ENCODE measurements around the gene BANK1. TPM values are rescaled to one million over a fixed set of nuclear protein-coding genes. Genes with fewer than 3 reads are reported as not detected.

The BANK1 gene
- polyA plus RNA-seq, 1 experiment: 0.40 TPM

GRCh38 chr4:101967697-101968346, 177.3 kb downstream of the BANK1 start:
- H3K36me3 ChIP-seq (ENCODE audit: control insufficient read depth, insufficient read depth, low read length): no peaks in the 10 kb centered on the region
- H3K4me3 ChIP-seq (ENCODE audit: low read depth, low read length): no peak overlapping the region
- TF ChIP-seq CTCF (IDR thresholded peaks at IDR 0.05; ENCODE audit: insufficient read depth, low read depth, low read length): no peak
- H3K27me3 ChIP-seq (ENCODE audit: control insufficient read depth, insufficient read depth, low read length): no peaks in the 10 kb centered on the region
- CTCF ChIA-PET: no interaction called here
- no peak for DNase-seq (ENCODE audit: low read depth)
- POLR2A ChIA-PET: no interaction called here

- Histone ChIP-seq H3K4me3 (ENCODE audit: low read depth, low read length) (no peak overlapping the region), H3K27me3 (ENCODE audit: control insufficient read depth, insufficient read depth, low read length) (no peaks in the 10 kb centered on the region), H3K36me3 (ENCODE audit: control insufficient read depth, insufficient read depth, low read length) (no peaks in the 10 kb centered on the region)
- TF ChIP-seq CTCF (IDR thresholded peaks at IDR 0.05; ENCODE audit: insufficient read depth, low read depth, low read length): no peak
- ChIA-PET CTCF (no interaction called here), POLR2A (no interaction called here)
- no peak for DNase-seq (ENCODE audit: low read depth)
Measured at GRCh38 chr4:101968364-101968763, 177.8 kb downstream of the BANK1 start.

GRCh38 chr4:101969965-101970364, 179.4 kb downstream of the BANK1 start:
- TF ChIP-seq CTCF (IDR thresholded peaks at IDR 0.05; ENCODE audit: insufficient read depth, low read depth, low read length): no peak
- Histone ChIP-seq H3K27me3 (ENCODE audit: control insufficient read depth, insufficient read depth, low read length) (no peaks in the 10 kb centered on the region), H3K36me3 (ENCODE audit: control insufficient read depth, insufficient read depth, low read length) (no peaks in the 10 kb centered on the region), H3K4me3 (ENCODE audit: low read depth, low read length) (no peak overlapping the region)
- CTCF ChIA-PET: no interaction called here
- DNase-seq (ENCODE audit: low read depth): no peak
- POLR2A ChIA-PET: no interaction called here

- no peak for DNase-seq (ENCODE audit: low read depth)
- Histone ChIP-seq H3K36me3 (ENCODE audit: control insufficient read depth, insufficient read depth, low read length) (no peaks in the 10 kb centered on the region), H3K27me3 (ENCODE audit: control insufficient read depth, insufficient read depth, low read length) (no peaks in the 10 kb centered on the region), H3K4me3 (ENCODE audit: low read depth, low read length) (no peak overlapping the region)
- ChIA-PET POLR2A (no interaction called here), CTCF (no interaction called here)
- no peak for TF ChIP-seq CTCF (IDR thresholded peaks at IDR 0.05; ENCODE audit: insufficient read depth, low read depth, low read length)
Measured at GRCh38 chr4:101970547-101971155, 180.1 kb downstream of the BANK1 start.

GRCh38 chr4:101972791-101973190, 182.3 kb downstream of the BANK1 start:
- POLR2A ChIA-PET: no interaction called here
- no peak overlapping the region for H3K4me3 ChIP-seq (ENCODE audit: low read depth, low read length)
- CTCF ChIA-PET: no interaction called here
- DNase-seq (ENCODE audit: low read depth): no peak
- no peaks in the 10 kb centered on the region for H3K36me3 ChIP-seq (ENCODE audit: control insufficient read depth, insufficient read depth, low read length)
- TF ChIP-seq CTCF (IDR thresholded peaks at IDR 0.05; ENCODE audit: insufficient read depth, low read depth, low read length): no peak
- H3K27me3 ChIP-seq (ENCODE audit: control insufficient read depth, insufficient read depth, low read length): no peaks in the 10 kb centered on the region
